Lung (tissue), 12 donors: Measurements from ENCODE around the gene VMO1. TPM values are rescaled to one million over a fixed set of nuclear protein-coding genes. Genes with fewer than 3 reads are reported as not detected.

Experiments used
- ATAC-seq: fragments of 200-7000 bp; cut with Tn5 transposase; one replicate; pipeline ENCODE4 v1.9.1; 2020; ENCODE audit warnings: moderate number of reproducible peaks; ENCODE audit not compliant: insufficient read depth, low FRiP score
- DNase-seq, 3 donors: peaks; one replicate each; pipeline ENCODE4 v3.0.0-alpha.2; 2013 to 2017
- H3K27ac ChIP-seq, 2 donors: one replicate each; pipeline ENCODE4 v1.5.1; 2013; ENCODE audit warnings: mild to moderate bottlenecking in 2 of 2, moderate library complexity in 2 of 2, control low read depth in 1 of 2, inconsistent platforms in 1 of 2, low read depth in 1 of 2, low read length in 1 of 2
- H3K27me3 ChIP-seq, 3 donors: one replicate each; pipeline ENCODE4 v1.5.1; 2013; ENCODE audit warnings: low read length in 2 of 3; ENCODE audit not compliant: control insufficient read depth in 3 of 3, insufficient read depth in 3 of 3
- H3K36me3 ChIP-seq, 4 donors: one replicate each; pipeline ENCODE4 v1.5.1; 2013; ENCODE audit warnings: low read length in 4 of 4, mild to moderate bottlenecking in 1 of 4, moderate library complexity in 1 of 4; ENCODE audit not compliant: control insufficient read depth in 4 of 4, insufficient read depth in 4 of 4
- H3K4me1 ChIP-seq, 5 donors: one replicate each; pipeline ENCODE4 v1.5.1; 2013; ENCODE audit warnings: low read length in 5 of 5, mild to moderate bottlenecking in 2 of 5, moderate library complexity in 1 of 5; ENCODE audit not compliant: control insufficient read depth in 5 of 5, insufficient read depth in 5 of 5
- H3K4me3 ChIP-seq: one replicate; pipeline ENCODE4 v1.5.1; 2013; ENCODE audit warnings: mild to moderate bottlenecking, control low read depth, moderate library complexity
- H3K9ac ChIP-seq, 2 donors: one replicate each; pipeline ENCODE4 v1.5.1; 2013; ENCODE audit warnings: low read length in 2 of 2, control low read depth in 1 of 2; ENCODE audit not compliant: insufficient read depth in 1 of 2
- H3K9me3 ChIP-seq, 4 donors: one replicate each; pipeline ENCODE4 v1.5.1; 2013; ENCODE audit warnings: low read length in 3 of 4, mild to moderate bottlenecking in 1 of 4, moderate library complexity in 1 of 4; ENCODE audit not compliant: control insufficient read depth in 4 of 4, insufficient read depth in 3 of 4
- CTCF ChIP-seq: IDR thresholded peaks from 2 replicates; pipeline ENCODE4 v1.5.1; 2012; ENCODE audit warnings: mild to moderate bottlenecking; ENCODE audit errors: control extremely low read depth, extremely low read depth
- WGBS, 2 donors: extraction: QIAGEN DNeasy Blood & Tissue Kit; methylation state at CpG; one replicate each; pipeline ENCODE4 v1.1.7; 2013; 5-methylcytosine and 5-hydroxymethylcytosine counted together
- polyA plus RNA-seq, 2 donors: library from polyadenylated mRNA; stranded (reverse); fragments of 200-250 nt; gene quantifications; one replicate each; pipeline ENCODE4 v1.2.1, GENCODE V29; 2013
- total RNA-seq, 2 donors: library from RNA; depleted of rRNA in 1 of 2; stranded (reverse); fragments of >200 nt in 1 of 2; gene quantifications; one replicate each; pipeline ENCODE4 v1.2.1, GENCODE V29; 2014 to 2021
- donor health status: control.
- donor health status: control.
- donor health status: Bipolar disorder and iron deficiency.
- donor health status: healthy.
- donor health status: DM: yes; HTN: yes; CAD: no.

VMO1 gene
- total and polyA plus RNA-seq, 4 donors = 2.1 to 21.8 (median 17.7) TPM

- Histone ChIP-seq H3K4me1 (peaks cover 0 to 18% (median 2%) of the 10 kb centered on the region in 5 donors), H3K9me3 (no peaks in the 10 kb centered on the region), H3K27ac (peak overlapping the region in 1 of 2 donors; percentile 4), H3K27me3 (peaks cover 0 to 18% (median 17%) of the 10 kb centered on the region in 3 donors), H3K4me3 (no peak overlapping the region), H3K9ac (no peak overlapping the region), H3K36me3 (peaks cover 0 to 16% (median 0%) of the 10 kb centered on the region in 4 donors)
- no peak for TF ChIP-seq CTCF
- DNase-seq (peak in 1 of 3 donors; percentile 10), ATAC-seq (no peak)
- 40 to 51% methylated on average over 9 of the region's 9 CpGs for WGBS, 2 donors
Observed at GRCh38 chr17:4735876-4736651, 50.1 kb downstream of the VMO1 start.

Other genes starting within 250 kb of the VMO1 start
- gene MYBBP1A, start 231.0 kb downstream of the VMO1 start, total RNA-seq = 10 to 100 TPM; 21.2 to 71.7 TPM
- gene MYBBP1A, start 231.0 kb downstream of the VMO1 start, polyA plus RNA-seq = 10 to 100 TPM; 34.2 to 34.7 TPM
- 10 to 100 TPM in 1 of 2 donors, 1 to 10 TPM in 1; 8.8 to 12.3 TPM for gene GGT6, start 225.8 kb downstream of the VMO1 start, total RNA-seq
- 1 to 10 TPM; 2.8 to 6.1 TPM for gene GGT6, start 225.8 kb downstream of the VMO1 start, polyA plus RNA-seq
- gene SMTNL2, start 201.8 kb downstream of the VMO1 start, total RNA-seq = 10 to 100 TPM; 10.9 to 18.1 TPM
- 1 to 10 TPM; 1.5 to 3.0 TPM for gene SMTNL2, start 201.8 kb downstream of the VMO1 start, polyA plus RNA-seq
- gene ALOX15, start 144.7 kb downstream of the VMO1 start, total RNA-seq = 10 to 100 TPM in 1 of 2 donors, 1 to 10 TPM in 1; 7.5 to 14.0 TPM
- 1 to 10 TPM; 3.3 to 3.8 TPM for gene ALOX15, start 144.7 kb downstream of the VMO1 start, polyA plus RNA-seq
- gene PELP1, start 82.2 kb downstream of the VMO1 start, total RNA-seq = 10 to 100 TPM; 26.6 to 53.9 TPM
- 10 to 100 TPM; 21.0 to 28.6 TPM for gene PELP1, start 82.2 kb downstream of the VMO1 start, polyA plus RNA-seq
- 100 to 1,000 TPM in 1 of 2 donors, 10 to 100 TPM in 1; 27.2 to 186 TPM for gene ARRB2, start 75.7 kb downstream of the VMO1 start, total RNA-seq
- gene ARRB2, start 75.7 kb downstream of the VMO1 start, polyA plus RNA-seq = 100 to 1,000 TPM in 1 of 2 donors, 10 to 100 TPM in 1; 98.5 to 222 TPM
- 10 to 100 TPM; 14.3 to 27.3 TPM for gene MED11, start 54.9 kb downstream of the VMO1 start, total RNA-seq
- gene MED11, start 54.9 kb downstream of the VMO1 start, polyA plus RNA-seq = 10 to 100 TPM; 31.4 to 48.5 TPM
- 1 to 10 TPM; 2.3 to 9.0 TPM for gene ZMYND15, start 46.5 kb downstream of the VMO1 start, total RNA-seq
- 1 to 10 TPM; 6.6 to 9.7 TPM for gene ZMYND15, start 46.5 kb downstream of the VMO1 start, polyA plus RNA-seq
- 100 to 1,000 TPM in 1 of 2 donors, 10 to 100 TPM in 1; 32.7 to 139 TPM for gene CXCL16, start 46.4 kb downstream of the VMO1 start, total RNA-seq
- gene CXCL16, start 46.4 kb downstream of the VMO1 start, polyA plus RNA-seq = 100 to 1,000 TPM in 1 of 2 donors, 10 to 100 TPM in 1; 82.3 to 252 TPM
- gene TM4SF5, start 14.5 kb downstream of the VMO1 start, total RNA-seq = not detected
- not detected for gene TM4SF5, start 14.5 kb downstream of the VMO1 start, polyA plus RNA-seq
- gene GLTPD2, start 2.6 kb upstream of the VMO1 start, total RNA-seq = under 1 TPM in 1 of 2 donors, not detected in 1; 0.34 TPM
- gene GLTPD2, start 2.6 kb upstream of the VMO1 start, polyA plus RNA-seq = under 1 TPM in 1 of 2 donors, not detected in 1; 0.41 TPM
- gene PSMB6, start 9.8 kb upstream of the VMO1 start, total RNA-seq = 100 to 1,000 TPM in 1 of 2 donors, 10 to 100 TPM in 1; 63.7 to 141 TPM
- gene PSMB6, start 9.8 kb upstream of the VMO1 start, polyA plus RNA-seq = 100 to 1,000 TPM; 172 to 237 TPM
- 10 to 100 TPM; 27.1 to 42.3 TPM for gene PLD2, start 20.8 kb upstream of the VMO1 start, total RNA-seq
- 10 to 100 TPM; 18.0 to 22.4 TPM for gene PLD2, start 20.8 kb upstream of the VMO1 start, polyA plus RNA-seq
- 10 to 100 TPM; 39.2 to 95.4 TPM for gene MINK1, start 47.0 kb upstream of the VMO1 start, total RNA-seq
- 10 to 100 TPM; 36.5 to 62.8 TPM for gene MINK1, start 47.0 kb upstream of the VMO1 start, polyA plus RNA-seq
- 1 to 10 TPM; 2.8 to 4.5 TPM for gene C17orf107, start 113.2 kb upstream of the VMO1 start, total RNA-seq
- 1 to 10 TPM; 1.3 to 2.7 TPM for gene C17orf107, start 113.2 kb upstream of the VMO1 start, polyA plus RNA-seq
- gene CHRNE, start 116.7 kb upstream of the VMO1 start, total RNA-seq = 1 to 10 TPM in 1 of 2 donors, under 1 TPM in 1; 0.77 to 1.2 TPM
- 1 to 10 TPM in 1 of 2 donors, under 1 TPM in 1; 0.61 to 2.3 TPM for gene CHRNE, start 116.7 kb upstream of the VMO1 start, polyA plus RNA-seq
- under 1 TPM; 0.18 to 0.94 TPM for gene GP1BA, start 145.9 kb upstream of the VMO1 start, total RNA-seq
- 1 to 10 TPM in 1 of 2 donors, under 1 TPM in 1; 0.26 to 1.4 TPM for gene GP1BA, start 145.9 kb upstream of the VMO1 start, polyA plus RNA-seq
- 10 to 100 TPM; 34.8 to 65.8 TPM for gene SLC25A11, start 153.7 kb upstream of the VMO1 start, total RNA-seq
- 10 to 100 TPM; 42.5 to 72.1 TPM for gene SLC25A11, start 153.7 kb upstream of the VMO1 start, polyA plus RNA-seq
- 100 to 1,000 TPM in 1 of 2 donors, 10 to 100 TPM in 1; 30.8 to 107 TPM for gene RNF167, start 153.9 kb upstream of the VMO1 start, total RNA-seq
- gene RNF167, start 153.9 kb upstream of the VMO1 start, polyA plus RNA-seq = 100 to 1,000 TPM in 1 of 2 donors, 10 to 100 TPM in 1; 86.7 to 142 TPM
- gene PFN1, start 162.2 kb upstream of the VMO1 start, total RNA-seq = 100 to 1,000 TPM; 461 to 827 TPM
- gene PFN1, start 162.2 kb upstream of the VMO1 start, polyA plus RNA-seq = 1,000 to 10,000 TPM in 1 of 2 donors, 100 to 1,000 TPM in 1; 671 to 2,264 TPM
- 10 to 100 TPM in 1 of 2 donors, 1 to 10 TPM in 1; 3.3 to 10.7 TPM for gene ENO3, start 164.8 kb upstream of the VMO1 start, total RNA-seq
- 1 to 10 TPM; 7.2 to 9.3 TPM for gene ENO3, start 164.8 kb upstream of the VMO1 start, polyA plus RNA-seq
- 10 to 100 TPM; 63.8 to 75.4 TPM for gene SPAG7, start 181.5 kb upstream of the VMO1 start, total RNA-seq
- gene SPAG7, start 181.5 kb upstream of the VMO1 start, polyA plus RNA-seq = 100 to 1,000 TPM in 1 of 2 donors, 10 to 100 TPM in 1; 76.2 to 101 TPM
- gene CAMTA2, start 201.3 kb upstream of the VMO1 start, total RNA-seq = 10 to 100 TPM; 15.0 to 53.4 TPM
- gene CAMTA2, start 201.3 kb upstream of the VMO1 start, polyA plus RNA-seq = 10 to 100 TPM; 45.8 to 66.3 TPM
- 1 to 10 TPM; 1.9 to 2.0 TPM for gene INCA1, start 211.2 kb upstream of the VMO1 start, total RNA-seq
- 1 to 10 TPM in 1 of 2 donors, under 1 TPM in 1; 0.89 to 3.4 TPM for gene INCA1, start 211.2 kb upstream of the VMO1 start, polyA plus RNA-seq
- gene KIF1C, start 211.6 kb upstream of the VMO1 start, total RNA-seq = 100 to 1,000 TPM in 1 of 2 donors, 10 to 100 TPM in 1; 48.0 to 190 TPM
- gene KIF1C, start 211.6 kb upstream of the VMO1 start, polyA plus RNA-seq = 10 to 100 TPM; 61.8 to 89.8 TPM
- 1 to 10 TPM in 1 of 2 donors, under 1 TPM in 1; 0.54 to 1.3 TPM for gene SLC52A1, start 249.1 kb upstream of the VMO1 start, total RNA-seq
- under 1 TPM; 0.47 to 0.71 TPM for gene SLC52A1, start 249.1 kb upstream of the VMO1 start, polyA plus RNA-seq